OCI-LY7 (cell line): ENCODE results near the gene IL10RB.
"Not testable (repeated sequence)": the region's sequence is repeated elsewhere in the genome, so short reads cannot be mapped to it uniquely, and the experiment has no call there.

Experiments
- EZH2phosphoT487 ChIP-seq: fragments of 200-600 bp; sonication (generic); IDR thresholded peaks from 2 replicates; pipeline ENCODE4 v1.6.1; 2018; ENCODE audit warnings: low read depth, borderline replicate concordance, mild to moderate bottlenecking, mixed run types, antibody characterized with exemption, low read length, moderate library complexity, mixed read lengths
- TF ChIP-seq, protein P1 (sequence below): fragments of 200-600 bp; sonication (generic); conservative IDR thresholded peaks from 2 replicates; pipeline ENCODE4 v1.5.1; 2014; ENCODE audit warnings: mild to moderate bottlenecking, antibody characterized with exemption, low read length, moderate library complexity, mixed read lengths

DNA sequence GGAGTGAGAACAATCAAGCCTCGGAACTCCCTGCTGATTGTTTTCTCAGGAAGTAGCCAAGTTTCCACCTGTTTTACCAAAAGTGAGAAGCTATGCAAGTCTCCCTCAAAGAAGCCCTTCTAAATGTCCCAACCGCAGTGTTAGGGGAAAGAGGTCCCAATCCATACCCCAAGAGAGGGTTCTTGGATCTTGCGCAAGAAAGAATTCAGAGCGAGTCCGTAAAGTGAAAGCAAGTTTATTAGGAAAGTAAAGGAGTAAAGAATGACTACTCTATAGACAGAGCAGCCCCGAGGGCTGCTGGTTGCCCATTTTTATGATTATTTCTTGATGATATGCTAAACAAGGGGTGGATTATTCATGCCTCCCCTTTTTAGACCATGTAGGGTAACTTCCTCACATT lies 12.8 kb upstream of the IL10RB start:
- TF ChIP-seq, protein P1, sequence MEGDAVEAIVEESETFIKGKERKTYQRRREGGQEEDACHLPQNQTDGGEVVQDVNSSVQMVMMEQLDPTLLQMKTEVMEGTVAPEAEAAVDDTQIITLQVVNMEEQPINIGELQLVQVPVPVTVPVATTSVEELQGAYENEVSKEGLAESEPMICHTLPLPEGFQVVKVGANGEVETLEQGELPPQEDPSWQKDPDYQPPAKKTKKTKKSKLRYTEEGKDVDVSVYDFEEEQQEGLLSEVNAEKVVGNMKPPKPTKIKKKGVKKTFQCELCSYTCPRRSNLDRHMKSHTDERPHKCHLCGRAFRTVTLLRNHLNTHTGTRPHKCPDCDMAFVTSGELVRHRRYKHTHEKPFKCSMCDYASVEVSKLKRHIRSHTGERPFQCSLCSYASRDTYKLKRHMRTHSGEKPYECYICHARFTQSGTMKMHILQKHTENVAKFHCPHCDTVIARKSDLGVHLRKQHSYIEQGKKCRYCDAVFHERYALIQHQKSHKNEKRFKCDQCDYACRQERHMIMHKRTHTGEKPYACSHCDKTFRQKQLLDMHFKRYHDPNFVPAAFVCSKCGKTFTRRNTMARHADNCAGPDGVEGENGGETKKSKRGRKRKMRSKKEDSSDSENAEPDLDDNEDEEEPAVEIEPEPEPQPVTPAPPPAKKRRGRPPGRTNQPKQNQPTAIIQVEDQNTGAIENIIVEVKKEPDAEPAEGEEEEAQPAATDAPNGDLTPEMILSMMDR, result not testable (repeated sequence)
- TF ChIP-seq EZH2phosphoT487, result not testable (repeated sequence)
